Urinary bladder (tissue), 4 donors: ENCODE data around the gene MAS1. TPM values are rescaled to one million over a fixed set of nuclear protein-coding genes. Genes with fewer than 3 reads are reported as not detected.

Experiments used
- DNase-seq: peaks from one replicate; pipeline ENCODE4 v3.0.0-alpha.2; 2015; ENCODE audit errors: extremely low spot score
- H3K27ac ChIP-seq: one replicate; pipeline ENCODE4 v1.5.1; 2013; ENCODE audit warnings: low read depth, mild to moderate bottlenecking, moderate library complexity
- H3K36me3 ChIP-seq: one replicate; pipeline ENCODE4 v1.6.1; 2013; ENCODE audit warnings: mild to moderate bottlenecking, moderate library complexity; ENCODE audit not compliant: insufficient read depth
- H3K4me1 ChIP-seq: one replicate; pipeline ENCODE4 v1.6.1; 2013; ENCODE audit warnings: mild to moderate bottlenecking, moderate library complexity; ENCODE audit not compliant: insufficient read depth
- H3K4me3 ChIP-seq: one replicate; pipeline ENCODE4 v1.5.1; 2013; ENCODE audit warnings: low read depth, low read length
- WGBS: extraction: QIAGEN DNeasy Blood & Tissue Kit; methylation state at CpG from one replicate; pipeline ENCODE4 v1.1.7; 2013; 5-methylcytosine and 5-hydroxymethylcytosine counted together
- polyA plus RNA-seq: library from polyadenylated mRNA; stranded (reverse); fragments of 200-250 nt; gene quantifications from one replicate; pipeline ENCODE4 v1.2.3, GENCODE V29; 2013
- total RNA-seq: library from RNA; depleted of rRNA; stranded (reverse); fragments of >200 nt; gene quantifications from one replicate; pipeline ENCODE4 v1.2.3, GENCODE V29; 2014
- donor health status: healthy with polysubstance abuse.
- donor health status: healthy.

MAS1 gene
- total and polyA plus RNA-seq, 2 donors = 0.05 TPM; not detected in 1

DNA sequence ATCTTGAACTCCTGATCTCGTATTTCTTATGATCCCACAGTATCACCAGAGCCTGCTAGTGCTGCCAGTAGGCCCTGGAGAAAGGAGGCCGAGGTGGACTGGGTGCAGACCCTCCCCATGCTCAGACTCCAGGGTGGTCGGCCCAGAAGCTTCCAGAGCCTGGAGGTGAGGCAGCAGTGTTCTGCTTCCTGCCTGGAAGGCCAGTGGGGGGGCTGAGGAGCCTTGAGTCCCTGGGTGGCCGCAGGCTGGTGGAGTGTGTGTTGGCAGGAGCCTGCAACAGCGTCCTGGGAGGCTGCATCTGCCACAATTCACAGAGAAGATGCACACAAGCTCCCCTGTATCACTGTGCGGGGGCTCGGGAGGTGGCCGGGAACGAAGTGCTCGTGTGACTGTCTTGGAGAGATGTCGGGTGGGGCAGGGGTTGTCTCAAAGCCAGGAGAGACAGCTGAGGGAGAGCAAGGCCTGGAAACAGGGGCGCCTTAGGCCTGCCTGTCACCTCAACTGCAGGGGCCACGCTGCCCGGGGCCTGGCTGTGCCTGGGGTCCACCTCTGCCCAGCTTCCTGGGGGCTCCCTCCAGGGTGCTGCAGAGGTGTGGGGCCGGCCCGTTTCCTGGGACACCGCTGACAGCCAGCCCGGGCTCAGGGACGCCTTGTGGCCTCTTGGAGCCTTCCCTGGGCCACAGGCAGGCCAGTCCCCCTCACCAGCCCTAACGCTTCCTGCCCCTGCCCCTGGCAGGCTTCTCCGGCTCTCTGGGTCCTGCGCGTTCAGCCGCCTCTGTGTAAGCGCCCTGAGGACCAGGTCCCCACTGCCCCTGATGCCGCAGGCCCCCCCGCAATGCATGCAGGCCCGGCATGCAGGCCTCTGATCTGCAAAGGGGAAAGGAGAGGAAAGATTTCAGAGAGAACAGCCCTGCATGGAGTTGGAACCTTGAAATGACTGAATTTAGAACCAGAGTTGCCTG, 24.2 kb upstream of the MAS1 start:
- Histone ChIP-seq H3K36me3 (no peaks in the 10 kb centered on the region), H3K27ac (no peak overlapping the region), H3K4me1 (no peaks in the 10 kb centered on the region), H3K4me3 (no peak overlapping the region)
- DNase-seq = no peak
- 87% methylated on average over 28 of the region's 28 CpGs for WGBS

DNA sequence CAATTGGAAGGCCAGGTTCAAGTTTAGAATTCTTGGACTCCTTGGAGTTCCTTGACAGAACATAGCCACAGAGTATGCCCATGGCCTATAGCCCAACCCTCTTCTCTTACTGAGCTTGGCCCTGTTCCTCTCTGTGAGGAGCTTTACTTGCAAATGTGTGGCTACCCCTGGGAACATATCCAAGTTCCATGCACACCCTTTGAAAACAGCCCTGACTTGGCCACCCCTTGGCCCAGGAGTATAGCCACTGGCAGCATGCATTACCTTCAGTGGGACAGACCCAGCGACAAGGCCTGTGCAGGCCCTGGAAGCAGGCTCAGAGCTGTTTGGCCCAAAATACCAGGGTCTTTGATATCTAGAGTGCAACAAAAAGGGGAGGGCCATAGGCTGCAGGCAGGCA, 19.5 kb upstream of the MAS1 start:
- 94% methylated on average over 1 of the region's 1 CpG for WGBS
- Histone ChIP-seq H3K36me3 (no peaks in the 10 kb centered on the region), H3K4me3 (no peak overlapping the region), H3K27ac (no peak overlapping the region), H3K4me1 (no peaks in the 10 kb centered on the region)
- no peak for DNase-seq

DNA sequence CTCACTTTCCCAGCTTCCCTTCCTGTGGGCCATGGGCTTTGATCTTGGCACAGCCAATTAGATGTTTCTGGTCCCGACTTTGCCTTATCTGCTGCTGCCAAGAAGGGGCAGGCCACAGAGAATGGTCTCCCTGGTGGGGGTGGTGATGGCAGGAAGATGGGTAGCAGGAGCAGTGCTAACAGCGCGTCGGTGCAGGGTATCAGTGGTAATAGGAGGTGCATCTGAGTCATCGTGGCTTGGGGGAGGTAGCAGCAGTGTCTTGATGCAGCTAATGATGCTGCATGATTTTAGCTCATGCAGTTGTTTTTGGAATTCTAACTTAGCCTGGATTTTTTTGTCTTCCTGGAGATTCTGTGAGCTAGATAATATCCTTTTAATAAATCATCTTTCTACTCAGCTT, 18.9 kb upstream of the MAS1 start:
- 81% methylated on average over 5 of the region's 5 CpGs for WGBS
- H3K4me1 ChIP-seq = no peaks in the 10 kb centered on the region
- DNase-seq = no peak
- H3K4me3 ChIP-seq = no peak overlapping the region
- no peak overlapping the region for H3K27ac ChIP-seq
- H3K36me3 ChIP-seq = no peaks in the 10 kb centered on the region

DNA sequence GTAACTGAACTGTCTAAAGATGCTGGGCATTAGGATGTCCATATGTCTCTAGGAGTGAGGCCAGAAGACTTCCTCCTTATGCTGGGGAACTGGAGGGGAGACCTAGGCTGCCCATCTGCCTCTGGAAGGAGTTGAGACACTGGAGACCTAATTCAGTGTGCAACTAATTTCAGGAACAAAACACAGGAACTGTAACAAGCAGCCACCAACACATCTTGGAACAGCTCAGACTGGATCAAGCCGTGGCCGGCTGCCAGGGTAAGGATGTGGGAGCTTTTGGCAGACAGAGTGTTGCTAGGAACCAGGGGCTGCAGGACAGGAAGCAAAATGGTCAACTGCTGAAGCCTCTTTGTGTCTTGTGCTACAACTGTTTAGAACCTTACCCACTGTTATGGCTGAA, 16.4 kb upstream of the MAS1 start:
- H3K4me3 ChIP-seq = no peak overlapping the region
- H3K36me3 ChIP-seq = no peaks in the 10 kb centered on the region
- no peak for DNase-seq
- H3K4me1 ChIP-seq = no peaks in the 10 kb centered on the region
- no peak overlapping the region for H3K27ac ChIP-seq
- WGBS = 14% methylated on average over 2 of the region's 2 CpGs

DNA sequence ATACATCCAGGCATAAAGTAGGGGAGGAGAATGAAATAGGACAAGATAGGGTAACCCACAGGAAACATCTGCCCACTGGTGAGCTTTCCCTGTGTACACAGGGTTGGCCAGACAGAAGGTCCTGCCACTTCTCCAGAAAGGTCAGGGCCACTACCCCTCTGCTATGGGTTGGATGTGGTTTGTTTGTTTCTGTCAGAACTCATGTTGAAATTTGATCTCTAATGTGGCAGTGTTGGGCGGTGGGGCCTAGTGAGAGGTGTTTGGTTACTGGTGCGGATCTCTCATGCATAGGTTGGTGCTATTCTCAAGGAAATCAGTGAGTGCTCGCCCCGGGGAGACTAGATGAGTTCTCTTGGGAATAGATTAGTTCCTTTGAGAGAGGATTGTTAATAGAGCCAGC, 15.6 kb upstream of the MAS1 start:
- DNase-seq = no peak
- H3K4me3 ChIP-seq = no peak overlapping the region
- no peak overlapping the region for H3K27ac ChIP-seq
- H3K36me3 ChIP-seq = no peaks in the 10 kb centered on the region
- H3K4me1 ChIP-seq = no peaks in the 10 kb centered on the region
- 77% methylated on average over 4 of the region's 4 CpGs for WGBS

DNA sequence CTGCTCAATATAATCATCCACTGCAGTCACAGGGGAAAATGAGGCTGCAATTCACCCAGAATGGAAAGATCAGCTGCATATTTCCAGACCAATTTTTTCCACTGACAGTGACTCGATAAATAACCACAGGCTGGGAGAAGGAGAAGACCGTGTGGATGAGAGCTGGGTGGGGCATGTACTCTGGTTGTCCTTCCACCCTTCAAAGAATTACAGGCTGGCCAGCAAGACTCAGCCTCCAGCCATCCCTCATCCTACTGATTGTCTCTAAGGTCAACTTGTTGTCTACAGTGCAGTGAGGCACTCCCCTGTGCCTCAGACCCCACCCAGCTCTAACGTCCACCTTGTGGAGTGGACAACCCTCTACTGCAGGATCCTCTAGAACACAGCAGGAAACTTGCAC, 14.5 kb upstream of the MAS1 start:
- H3K27ac ChIP-seq = no peak overlapping the region
- 76% methylated on average over 3 of the region's 3 CpGs for WGBS
- H3K4me1 ChIP-seq = no peaks in the 10 kb centered on the region
- H3K4me3 ChIP-seq = no peak overlapping the region
- no peak for DNase-seq
- no peaks in the 10 kb centered on the region for H3K36me3 ChIP-seq

DNA sequence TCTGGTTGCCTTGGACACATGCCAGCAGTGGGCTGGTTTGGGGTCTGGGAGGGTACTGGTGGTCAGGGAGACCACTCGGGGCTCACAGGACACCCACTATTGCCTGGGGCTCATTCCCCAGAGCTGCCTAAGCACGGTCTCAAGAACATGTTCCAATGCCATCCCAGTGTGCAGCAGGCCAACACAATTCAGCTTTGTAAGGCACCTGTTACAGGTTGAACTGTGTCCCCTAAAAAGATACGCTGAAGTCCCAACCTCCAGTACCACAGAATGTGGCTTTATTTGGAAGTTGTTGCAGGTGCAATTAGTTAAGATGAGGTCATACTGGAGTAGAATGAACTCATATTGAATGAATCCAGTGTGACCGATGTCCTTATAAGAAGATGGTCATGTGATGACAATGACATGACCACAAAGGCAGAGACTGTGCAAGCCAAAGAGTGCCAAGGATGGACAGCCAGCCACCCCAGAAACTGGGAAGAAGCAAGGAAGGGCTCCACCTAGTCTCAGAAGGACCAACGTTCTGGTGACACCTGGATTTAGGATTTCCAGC, 13.5 kb upstream of the MAS1 start:
- Histone ChIP-seq H3K36me3 (no peaks in the 10 kb centered on the region), H3K4me3 (no peak overlapping the region), H3K4me1 (no peaks in the 10 kb centered on the region), H3K27ac (no peak overlapping the region)
- WGBS = 87% methylated on average over 5 of the region's 5 CpGs
- DNase-seq = no peak

DNA sequence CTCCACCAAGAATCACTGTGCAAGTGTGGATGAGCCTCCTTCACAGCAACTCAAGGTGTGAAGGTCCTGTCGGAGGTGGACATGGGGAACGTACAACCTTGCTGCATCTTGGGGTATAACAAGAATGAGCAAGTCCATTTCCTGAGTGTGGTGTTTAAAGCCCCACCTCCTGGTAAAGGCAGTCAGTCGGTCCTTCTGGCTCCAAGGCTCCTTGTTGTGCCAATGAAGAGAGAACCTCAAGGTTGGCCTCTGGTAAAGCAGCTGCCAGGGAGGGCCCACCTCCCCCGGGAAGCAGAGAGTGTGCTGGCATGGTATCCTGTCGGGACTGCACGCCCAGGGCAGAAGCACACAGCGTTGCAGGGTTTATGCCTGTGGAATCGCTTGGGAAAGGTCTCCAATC, 12.4 kb upstream of the MAS1 start:
- WGBS = 91% methylated on average over 8 of the region's 8 CpGs
- no peak for DNase-seq
- Histone ChIP-seq H3K4me1 (no peaks in the 10 kb centered on the region), H3K36me3 (no peaks in the 10 kb centered on the region), H3K27ac (no peak overlapping the region), H3K4me3 (no peak overlapping the region)

DNA sequence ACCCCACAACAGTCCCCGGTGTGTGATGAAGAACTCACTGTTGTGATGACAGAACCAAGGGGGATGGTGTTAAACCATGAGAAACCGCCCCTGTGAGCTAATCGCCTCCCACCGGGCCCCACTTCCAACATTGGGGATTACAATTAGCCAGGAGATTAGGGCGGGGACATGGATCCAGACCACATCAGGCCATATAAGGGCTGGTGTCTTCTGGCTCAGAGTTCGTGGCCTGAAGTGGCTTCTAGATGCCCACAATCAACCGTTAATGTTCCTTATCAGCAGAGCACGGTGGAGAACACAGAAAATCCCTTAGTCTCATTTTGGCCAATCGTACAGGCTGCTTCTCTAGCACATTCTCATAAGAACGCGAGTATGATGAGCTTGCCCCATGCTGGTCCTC, 10.9 kb upstream of the MAS1 start:
- no peak overlapping the region for H3K4me3 ChIP-seq
- no peak for DNase-seq
- no peaks in the 10 kb centered on the region for H3K36me3 ChIP-seq
- WGBS = 84% methylated on average over 11 of the region's 11 CpGs
- no peaks in the 10 kb centered on the region for H3K4me1 ChIP-seq
- no peak overlapping the region for H3K27ac ChIP-seq

DNA sequence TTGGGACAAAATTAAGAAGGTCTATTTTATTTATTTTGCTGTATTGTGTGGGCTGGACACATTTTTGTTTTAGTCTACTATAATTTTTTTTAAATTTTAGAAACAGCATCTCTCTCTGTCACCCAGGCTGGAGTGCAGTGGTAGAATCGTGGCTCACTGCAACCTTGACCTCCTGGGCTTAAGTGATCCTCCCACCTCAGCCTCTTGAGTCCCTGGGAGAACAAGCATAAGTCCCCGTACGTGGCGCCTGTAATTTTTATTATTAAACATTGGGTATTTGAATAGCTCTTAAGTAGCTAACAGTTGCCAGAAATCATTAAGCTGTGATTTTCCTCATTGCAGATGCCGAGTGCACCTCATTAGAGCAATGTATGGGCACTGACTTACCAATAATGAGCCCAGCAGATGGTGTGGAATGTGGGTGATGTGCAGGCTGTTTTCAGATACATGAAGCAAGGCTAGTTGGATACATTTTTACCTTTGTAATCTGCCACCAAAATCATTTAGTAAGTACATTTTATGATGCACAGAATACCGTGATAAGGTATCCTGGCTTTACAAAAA, 10.3 kb upstream of the MAS1 start:
- no peak overlapping the region for H3K4me3 ChIP-seq
- WGBS = 73% methylated on average over 6 of the region's 6 CpGs
- no peaks in the 10 kb centered on the region for H3K4me1 ChIP-seq
- H3K27ac ChIP-seq = no peak overlapping the region
- DNase-seq = no peak
- H3K36me3 ChIP-seq = no peaks in the 10 kb centered on the region

DNA sequence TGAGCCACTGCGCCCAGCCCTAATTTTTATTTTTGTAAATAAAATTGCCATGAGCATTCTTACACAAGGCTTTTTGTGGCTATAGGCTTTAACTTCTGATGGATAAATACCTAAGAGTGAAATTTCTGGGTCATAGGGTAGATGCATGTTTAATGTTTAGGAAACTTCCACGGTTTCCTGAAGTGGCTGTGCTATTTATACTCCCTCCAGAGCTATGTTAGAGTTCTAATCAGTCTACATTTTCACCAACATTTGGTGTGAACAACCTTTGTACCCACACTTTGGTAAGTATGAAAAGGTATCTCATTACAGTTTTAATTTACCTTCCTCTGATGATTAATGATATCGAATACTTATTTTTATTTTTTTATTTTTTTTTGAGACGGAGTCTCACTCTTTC, 6.1 kb upstream of the MAS1 start:
- no peak overlapping the region for H3K27ac ChIP-seq
- H3K36me3 ChIP-seq = no peaks in the 10 kb centered on the region
- DNase-seq = no peak
- H3K4me1 ChIP-seq = no peaks in the 10 kb centered on the region
- H3K4me3 ChIP-seq = no peak overlapping the region
- 82% methylated on average over 4 of the region's 4 CpGs for WGBS

DNA sequence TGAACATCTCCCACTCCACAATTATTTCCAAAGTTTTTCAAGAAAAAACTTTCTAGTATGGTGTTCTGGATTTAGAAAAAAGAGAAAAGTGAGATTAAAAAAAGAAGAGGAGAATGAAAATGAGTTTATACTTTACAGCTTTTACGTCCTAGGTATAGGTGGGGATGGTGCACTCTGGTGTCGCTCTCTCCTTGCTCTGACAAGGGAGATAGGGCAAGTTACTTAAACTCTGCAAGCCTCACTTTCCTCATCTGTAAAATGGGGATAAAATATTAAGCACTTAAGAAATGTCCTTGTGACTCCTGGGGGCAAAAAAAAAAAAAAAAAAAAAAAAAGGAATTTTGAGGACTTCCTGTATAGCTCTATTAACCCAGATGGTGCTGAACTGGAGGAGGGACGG, 4.5 kb upstream of the MAS1 start:
- Histone ChIP-seq H3K36me3 (no peaks in the 10 kb centered on the region), H3K27ac (no peak overlapping the region), H3K4me3 (no peak overlapping the region), H3K4me1 (no peaks in the 10 kb centered on the region)
- no peak for DNase-seq
- 86% methylated on average over 3 of the region's 3 CpGs for WGBS

DNA sequence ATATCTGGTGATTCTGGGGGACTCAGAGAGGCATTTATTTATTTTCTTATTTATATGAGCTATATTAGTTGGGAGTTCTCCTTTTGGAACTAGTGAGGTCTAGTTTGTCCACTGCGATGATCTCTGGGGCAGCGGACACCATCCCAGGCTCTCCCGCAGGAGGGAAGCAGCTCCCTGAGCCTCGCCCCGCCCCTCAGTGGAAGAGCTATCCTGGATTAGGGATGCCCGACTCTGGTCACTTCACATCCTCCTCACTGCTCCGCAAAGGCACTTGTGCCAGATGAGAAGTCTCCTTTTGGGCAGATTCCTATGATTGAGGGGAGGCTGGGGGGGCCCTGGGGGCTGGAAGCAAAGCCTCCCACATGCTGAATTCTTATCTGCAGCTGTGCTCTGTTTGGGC, 3.6 kb upstream of the MAS1 start:
- H3K36me3 ChIP-seq = no peaks in the 10 kb centered on the region
- no peak overlapping the region for H3K27ac ChIP-seq
- no peak overlapping the region for H3K4me3 ChIP-seq
- no peak for DNase-seq
- H3K4me1 ChIP-seq = no peaks in the 10 kb centered on the region
- 65% methylated on average over 7 of the region's 7 CpGs for WGBS

DNA sequence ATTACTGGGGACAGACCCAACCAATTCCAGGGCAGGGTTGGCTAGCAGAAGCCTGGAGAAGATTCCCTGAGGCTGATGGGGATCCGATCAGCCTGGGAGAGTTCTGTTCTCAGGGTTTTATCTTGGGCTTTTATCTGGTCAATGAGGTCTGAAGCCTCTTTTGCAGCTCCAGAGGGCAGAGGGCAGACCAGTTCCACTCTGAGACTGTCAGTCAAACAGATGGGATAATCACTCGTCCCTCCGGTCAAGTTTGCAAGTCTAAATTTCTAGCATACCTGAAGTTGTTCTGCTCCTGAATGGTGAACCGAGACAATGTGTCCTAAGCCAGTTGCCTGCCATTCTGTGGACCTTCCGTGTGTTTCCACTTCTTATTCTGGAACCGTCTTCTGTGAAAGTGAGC, 3.0 kb upstream of the MAS1 start:
- H3K4me3 ChIP-seq = no peak overlapping the region
- no peaks in the 10 kb centered on the region for H3K36me3 ChIP-seq
- no peak overlapping the region for H3K27ac ChIP-seq
- H3K4me1 ChIP-seq = no peaks in the 10 kb centered on the region
- no peak for DNase-seq
- 53% methylated on average over 6 of the region's 6 CpGs for WGBS
